K562 (cell line): ENCODE data around the gene RNF212B. TPM values are rescaled to one million over a fixed set of nuclear protein-coding genes. Genes with fewer than 3 reads are reported as not detected.

Source experiments
- C11orf30 ChIP-seq: fragments of 450-650 bp; IDR thresholded peaks from 2 replicates; pipeline ENCODE4 v1.6.1; 2016; ENCODE audit warnings: low read depth, mild to moderate bottlenecking
- CBFB ChIP-seq: sonication (generic); formaldehyde crosslinking; IDR thresholded peaks from 2 replicates; pipeline ENCODE4 v1.4.0; 2020; ENCODE audit warnings: mild to moderate bottlenecking, missing genetic modification reagents
- COPS2 ChIP-seq: fragments of 450-650 bp; conservative IDR thresholded peaks from 2 replicates; pipeline ENCODE4 v1.6.1; 2016; ENCODE audit warnings: mild to moderate bottlenecking, moderate library complexity
- GATAD2A ChIP-seq: fragments of 450-650 bp; IDR thresholded peaks from 2 replicates; pipeline ENCODE4 v1.6.1; 2017
- MTF1 ChIP-seq: fragments of 250-450 bp; sonication (Bioruptor Pico); IDR thresholded peaks from 2 replicates; pipeline ENCODE4 v1.9.0; 2021; ENCODE audit warnings: moderate library complexity, mild to moderate bottlenecking, inconsistent platforms, borderline replicate concordance
- SNIP1 ChIP-seq: fragments of 450-650 bp; IDR thresholded peaks from 2 replicates; pipeline ENCODE4 v1.7.1; 2017; ENCODE audit warnings: low read depth, mild to moderate bottlenecking
- ZBTB40 ChIP-seq, 2 experiments: fragments of 450-650 bp in 1 of 2; sonication (generic) in 1 of 2; formaldehyde crosslinking in 1 of 2; IDR thresholded peaks; 2 replicates each; pipeline versions ENCODE4 v1.7.1 to v1.9.0; 2016 to 2022; ENCODE audit warnings: inconsistent platforms in 1 of 2, mild to moderate bottlenecking in 1 of 2, missing genetic modification reagents in 1 of 2
- ZNF274 ChIP-seq: IDR thresholded peaks from 2 replicates; pipeline ENCODE4 v1.6.1; 2011; ENCODE audit warnings: low read depth, mild to moderate bottlenecking, low read length, moderate library complexity, borderline replicate concordance
- ZNF407 ChIP-seq: fragments of 450-650 bp; IDR thresholded peaks from 2 replicates; pipeline ENCODE4 v1.6.1; 2016; ENCODE audit warnings: low read depth
- ZNF408 ChIP-seq: fragments of 250-450 bp; sonication (Bioruptor Pico); IDR thresholded peaks from 2 replicates; pipeline ENCODE4 v1.4.0; 2020; ENCODE audit warnings: low read depth, mild to moderate bottlenecking, moderate library complexity
- polyA plus RNA-seq, 8 experiments: library from polyadenylated mRNA; depleted of rRNA in 4 of 8; stranded (reverse) in 5 of 8; unstranded in 3 of 8; fragments of >200 nt; fragmentation: Nextera tagmentation in 2 of 8; fragmentation: Illumina TruSeq in 1 of 8; extraction: Ambion mirVana in 2 of 8; extraction: Trizol in 1 of 8; gene quantifications; 2 replicates each; pipeline versions ENCODE4 v1.2.1 to v1.2.3, GENCODE V29; 2011 to 2014; ENCODE audit warnings: inconsistent platforms in 1 of 8, missing spikeins in 1 of 8
- total RNA-seq, 7 experiments: library from RNA; depleted of rRNA in 6 of 7; stranded (reverse); fragments of >200 nt in 6 of 7; fragmentation: Illumina TruSeq in 2 of 7; extraction: Trizol in 2 of 7; gene quantifications; 2 replicates each; pipeline versions ENCODE4 v1.2.1 to v1.2.3, GENCODE V29; 2011 to 2021; ENCODE audit warnings: low replicate concordance in 1 of 7

The RNF212B gene
- total and polyA plus RNA-seq, 9 of the 15 experiments (the other 6 are each of a cell fraction or from before 2014, with no cell fraction given): 0.15 to 0.43 (median 0.27) TPM; not detected in 3

DNA sequence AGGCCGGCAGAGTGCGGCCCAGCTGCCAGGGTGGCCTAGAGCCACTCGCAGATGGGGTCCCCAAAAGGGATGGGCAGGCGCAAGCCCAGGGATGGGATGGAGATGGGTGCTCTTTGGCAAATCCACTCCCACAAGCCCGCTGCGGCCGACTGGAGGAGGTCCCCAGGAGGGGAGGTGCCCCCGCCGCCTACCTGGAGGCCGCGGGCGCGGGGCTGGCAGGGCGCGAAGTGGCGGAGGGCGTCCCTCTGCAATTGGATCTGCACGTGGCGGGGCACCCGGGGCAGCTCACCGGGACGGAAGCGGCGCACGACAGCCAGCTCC lies 64.2 kb downstream of the RNF212B start (continued):
- no peak for TF ChIP-seq ZNF407
- TF ChIP-seq ZNF408: no peak
- TF ChIP-seq SNIP1: no peak
- no peak for TF ChIP-seq MTF1 (CRISPR knock-in tag)
- no peak for TF ChIP-seq ZNF274
- TF ChIP-seq CBFB (CRISPR knock-in tag): no peak
- no peak for TF ChIP-seq COPS2
- TF ChIP-seq GATAD2A: no peak
- no peak for TF ChIP-seq C11orf30
- no peak for TF ChIP-seq ZBTB40 (IDR thresholded peaks at IDR 0.05)
- no peak for TF ChIP-seq ZBTB40 (CRISPR knock-in tag; IDR thresholded peaks at IDR 0.05)
